HepG2 (cell line): ENCODE data around the gene PCP4L1. TPM values are rescaled to one million over a fixed set of nuclear protein-coding genes. Genes with fewer than 3 reads are reported as not detected.
A peak's percentile ranks its signal among the peaks of the same experiment; 100 is the strongest.

ENCODE experiments used
- ATAC-seq: fragments of 200-7000 bp; cut with Tn5 transposase; 3 replicates; pipeline ENCODE4 v1.9.1; 2020; ENCODE audit warnings: mild to moderate bottlenecking, moderate library complexity
- BruUV-seq: library from RNA; stranded (reverse); fragments of 400-500 nt; replicated peaks from 2 replicates; lab custom pipeline; 2021; lab: Mats Ljungman, UMichigan
- CTCF ChIA-PET: fragments of 300-600 bp; formaldehyde crosslinking; extraction: SDS; loops from one replicate; lab custom pipeline; 2021; ENCODE audit warnings: low total read pairs, inconsistent platforms, low intra/inter-chr PET ratio; lab: Yijun Ruan, JAX
- POLR2A ChIA-PET: fragments of 350-600 bp; sonication (Branson Sonifier 250); formaldehyde crosslinking; loops from one replicate; lab custom pipeline; 2020; ENCODE audit warnings: antibody characterized with exemption, inconsistent platforms; lab: Yijun Ruan, JAX
- DNase-seq: peaks from one replicate; pipeline ENCODE4 v3.0.0-alpha.2; 2015; ENCODE audit warnings: low spot score
- FAIRE-seq: peaks from 3 replicates; lab custom pipeline; 2011; peaks lifted over from hg19 to GRCh38; lab: Jason Lieb, UNC
- H2AFZ ChIP-seq: one replicate; pipeline ENCODE4 v1.6.1; 2011; ENCODE audit warnings: low read length, inconsistent platforms
- H3K27ac ChIP-seq: fragments of 300-600 bp; 3 replicates; pipeline ENCODE4 v1.8.0; 2011; ENCODE audit warnings: mixed run types, mild to moderate bottlenecking, mixed read lengths, low read length, inconsistent platforms; ENCODE audit not compliant: insufficient read depth; ENCODE audit errors: extremely low read length
- H3K27me3 ChIP-seq, 2 experiments: fragments of 200-600 bp in 1 of 2; 2 replicates in 1 of 2; 3 replicates in 1 of 2; pipeline versions ENCODE4 v1.6.0 to v1.8.0; 2011; ENCODE audit warnings: low read length in 2 of 2, mild to moderate bottlenecking in 2 of 2, moderate library complexity in 2 of 2, inconsistent platforms in 1 of 2; ENCODE audit not compliant: insufficient read depth in 2 of 2, control insufficient read depth in 1 of 2
- H3K36me3 ChIP-seq, 2 experiments: fragments of 200-600 bp in 1 of 2; replicated peaks in 1 of 2; 2 replicates in 1 of 2; 3 replicates in 1 of 2; pipeline versions ENCODE4 v1.5.1 to v1.8.0; 2011; ENCODE audit warnings: low read length in 2 of 2, inconsistent platforms in 1 of 2; ENCODE audit not compliant: insufficient read depth in 2 of 2, control insufficient read depth in 1 of 2
- H3K4me1 ChIP-seq: 2 replicates; pipeline ENCODE4 v1.5.1; 2012; ENCODE audit warnings: low read length, inconsistent platforms; ENCODE audit not compliant: insufficient read depth
- H3K4me2 ChIP-seq: 2 replicates; pipeline ENCODE4 v1.6.0; 2011; ENCODE audit warnings: low read depth, low read length, inconsistent platforms
- H3K4me3 ChIP-seq, 3 experiments: fragments of 200-600 bp in 1 of 3; sonication (generic), shearing (Covaris generic) in 1 of 3; replicated peaks in 1 of 3; 2 replicates each; pipeline ENCODE4 v1.5.1; 2011 to 2016; ENCODE audit warnings: low read length in 3 of 3, inconsistent platforms in 2 of 3, low read depth in 2 of 3, mild to moderate bottlenecking in 2 of 3, control low read depth in 1 of 3, mixed read lengths in 1 of 3; ENCODE audit not compliant: insufficient read depth in 1 of 3
- H3K79me2 ChIP-seq: one replicate; pipeline ENCODE4 v1.6.1; 2011; ENCODE audit warnings: low read length, inconsistent platforms; ENCODE audit not compliant: insufficient read depth
- H3K9ac ChIP-seq: 2 replicates; pipeline ENCODE4 v1.6.0; 2011; ENCODE audit warnings: mild to moderate bottlenecking, low read depth, low read length, inconsistent platforms; ENCODE audit not compliant: insufficient read depth
- H3K9me3 ChIP-seq: 2 replicates; pipeline ENCODE4 v1.5.1; 2012; ENCODE audit warnings: mild to moderate bottlenecking, low read length
- H4K20me1 ChIP-seq: 2 replicates; pipeline ENCODE4 v1.6.0; 2011; ENCODE audit warnings: inconsistent platforms, mild to moderate bottlenecking, low read length, moderate library complexity; ENCODE audit not compliant: insufficient read depth
- ATF7 ChIP-seq, 2 experiments: fragments of 450-650 bp in 1 of 2; sonication (generic) in 1 of 2; formaldehyde crosslinking in 1 of 2; IDR thresholded peaks; 2 replicates each; pipeline versions ENCODE4 v1.4.0 to v1.6.1; 2016 to 2020; ENCODE audit warnings: antibody characterized with exemption in 1 of 2, mild to moderate bottlenecking in 1 of 2, missing genetic modification reagents in 1 of 2
- CREB1 ChIP-seq, 2 experiments: fragments of 450-650 bp in 1 of 2; IDR thresholded peaks; 2 replicates each; pipeline ENCODE4 v1.6.1; 2016 to 2017; ENCODE audit warnings: control low read depth in 1 of 2, mild to moderate bottlenecking in 1 of 2, missing compliant biosample characterization in 1 of 2, missing genetic modification characterization in 1 of 2
- GABPB1 ChIP-seq: IDR thresholded peaks from 2 replicates; pipeline ENCODE4 v1.6.1; 2016; ENCODE audit warnings: mild to moderate bottlenecking, missing genetic modification reagents, moderate library complexity, missing compliant biosample characterization
- HMG20B ChIP-seq: conservative IDR thresholded peaks from 2 replicates; pipeline ENCODE4 v1.6.1; 2016; ENCODE audit warnings: missing genetic modification reagents, missing compliant biosample characterization
- HOXA3 ChIP-seq: sonication (generic); formaldehyde crosslinking; IDR thresholded peaks from 2 replicates; pipeline ENCODE4 v1.5.0; 2020; ENCODE audit warnings: missing genetic modification reagents
- NFE2L1 ChIP-seq: sonication (generic); formaldehyde crosslinking; IDR thresholded peaks from 2 replicates; pipeline ENCODE4 v1.4.0; 2020; ENCODE audit warnings: missing genetic modification reagents, mild to moderate bottlenecking, borderline replicate concordance
- SPEN ChIP-seq: sonication (generic); formaldehyde crosslinking; IDR thresholded peaks from 2 replicates; pipeline ENCODE4 v1.5.1; 2020; ENCODE audit warnings: low read depth, mild to moderate bottlenecking, missing genetic modification reagents
- STAG1 ChIP-seq: sonication (generic); formaldehyde crosslinking; IDR thresholded peaks from 2 replicates; pipeline ENCODE4 v1.4.0; 2020; ENCODE audit warnings: missing genetic modification reagents
- YEATS4 ChIP-seq: sonication (generic); formaldehyde crosslinking; IDR thresholded peaks from 2 replicates; pipeline ENCODE4 v1.4.0; 2020; ENCODE audit warnings: missing genetic modification reagents, borderline replicate concordance
- ZBTB38 ChIP-seq: sonication (generic); formaldehyde crosslinking; IDR thresholded peaks from 2 replicates; pipeline ENCODE4 v1.5.1; 2020; ENCODE audit warnings: mild to moderate bottlenecking, missing genetic modification reagents
- ZFY ChIP-seq: sonication (generic); formaldehyde crosslinking; IDR thresholded peaks from 2 replicates; pipeline ENCODE4 v1.4.0; 2020; ENCODE audit warnings: missing genetic modification reagents
- ZNF556 ChIP-seq: sonication (generic); formaldehyde crosslinking; IDR thresholded peaks from 2 replicates; pipeline ENCODE4 v1.4.0; 2020; ENCODE audit warnings: mild to moderate bottlenecking, missing genetic modification reagents, borderline replicate concordance
- ZSCAN29 ChIP-seq: sonication (generic); formaldehyde crosslinking; conservative IDR thresholded peaks from 2 replicates; pipeline ENCODE4 v1.4.0; 2020; ENCODE audit warnings: mild to moderate bottlenecking, missing genetic modification reagents
- WGBS: methylation state at CpG from one replicate; pipeline ENCODE4 v1.1.6; 2017; ENCODE audit warnings: low lambda C conversion rate; 5-methylcytosine and 5-hydroxymethylcytosine counted together
- in situ Hi-C: cut with HindIII; loops from 2 replicates; pipeline ENCODE4 v1.10.0; 2017; ENCODE audit warnings: low pct_unique_long_range_greater_than_20kb; ENCODE audit not compliant: extremely low pct_ligation_motif_present
- intact Hi-C: fragments of 100-400 bp; cut with micrococcal nuclease; formaldehyde crosslinking; loops from one replicate; pipeline ENCODE4 v1.10.0; 2022; ENCODE audit not compliant: unreplicated experiment
- polyA plus RNA-seq, 8 experiments: library from polyadenylated mRNA; depleted of rRNA in 3 of 8; stranded (reverse) in 7 of 8; unstranded in 1 of 8; fragments of >200 nt; fragmentation: Illumina TruSeq in 4 of 8; extraction: Trizol in 4 of 8; gene quantifications; 2 replicates each; pipeline versions ENCODE4 v1.2.1 to v1.2.3, GENCODE V29; 2011 to 2016; ENCODE audit warnings: low read depth in 4 of 8, missing spikeins in 1 of 8, mixed read lengths in 1 of 8; ENCODE audit not compliant: insufficient read depth in 1 of 8
- total RNA-seq, 5 experiments: library from RNA; depleted of rRNA; stranded (reverse); fragments of >200 nt; fragmentation: Illumina TruSeq; extraction: Trizol; gene quantifications; 2 replicates each; pipeline ENCODE4 v1.2.3, GENCODE V29; 2016; ENCODE audit warnings: low read depth in 1 of 5
- TF ChIP-seq, protein P1 (sequence below): sonication (generic); formaldehyde crosslinking; IDR thresholded peaks from 2 replicates; pipeline ENCODE4 v1.4.0; 2020; ENCODE audit warnings: mild to moderate bottlenecking, low read depth, missing genetic modification reagents

The PCP4L1 gene
- total and polyA plus RNA-seq, 2 of the 13 experiments (the other 11 are each of a cell fraction or from before 2014, with no cell fraction given), result 0.28 TPM; not detected in 1

DNA sequence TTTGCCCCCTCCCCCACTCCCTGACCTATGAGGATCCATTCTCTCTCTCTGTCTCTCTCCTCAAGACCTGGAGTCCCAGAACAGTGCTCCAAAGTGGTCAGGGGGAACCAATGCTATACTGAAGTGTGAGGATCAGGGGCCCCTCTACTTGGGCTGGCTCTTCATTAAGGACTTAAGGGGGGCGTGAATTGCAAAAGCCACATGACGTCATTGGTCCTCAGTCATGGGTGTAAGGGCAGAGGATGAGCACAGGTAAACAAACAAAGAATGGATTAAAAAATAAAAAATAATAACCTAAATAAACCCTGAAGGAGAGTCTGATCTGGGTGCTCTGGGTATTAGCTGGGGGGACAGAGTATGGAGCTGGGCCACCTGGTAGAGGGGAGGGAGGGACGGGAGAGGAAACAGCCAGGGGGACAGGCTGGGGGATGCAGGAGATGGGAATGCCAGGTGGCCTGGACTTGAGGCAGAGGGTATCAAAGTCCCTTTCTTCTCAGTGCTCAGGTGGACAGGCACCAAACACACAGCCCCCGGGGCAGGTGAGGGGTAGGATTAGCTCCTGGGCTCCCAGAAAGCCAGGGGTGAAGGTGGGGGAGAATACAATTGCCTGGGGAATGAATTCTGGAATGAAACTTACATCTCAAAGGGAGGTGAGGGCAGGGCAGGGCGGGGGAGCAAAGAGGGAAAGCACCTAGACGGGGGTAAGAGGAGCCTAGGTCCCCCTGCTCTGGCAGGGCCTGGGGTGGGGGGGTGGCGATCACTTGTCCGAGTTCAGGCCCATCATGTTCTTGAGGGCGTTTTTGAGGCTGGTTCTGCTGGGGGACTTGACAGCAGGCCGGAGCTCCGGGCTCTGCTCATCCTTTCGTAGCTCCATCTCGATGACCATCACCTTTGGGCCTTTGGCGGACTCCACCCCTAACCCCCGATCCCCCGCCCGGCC, 46.7 kb downstream of the PCP4L1 start:
- FAIRE-seq, result no peak
- peak overlapping the region; percentile 69 for H3K4me2 ChIP-seq

GRCh38 chr1:161305867-161306519, 47.4 kb downstream of the PCP4L1 start:
- WGBS, result 61% methylated on average over 30 of the region's 31 CpGs
- no TSS peak for BruUV-seq
- DNase-seq (peak; percentile 47), ATAC-seq (peak; percentile 83), FAIRE-seq (no peak)
- Histone ChIP-seq H3K4me2 (peak overlapping the region; percentile 69), H4K20me1 (no peaks in the 10 kb centered on the region), H3K9ac (no peak overlapping the region), H3K27me3 (no peaks in the 10 kb centered on the region), H3K4me1 (peaks cover 67% of the 10 kb centered on the region), H2AFZ (no peak overlapping the region), H3K79me2 (no peaks in the 10 kb centered on the region), H3K36me3 (no peaks in the 10 kb centered on the region), H3K9me3 (no peaks in the 10 kb centered on the region), H3K27ac (peak overlapping the region; percentile 33), H3K4me3 (peak overlapping the region; percentile 45 to 73 (median 63); a peak in 5 of 6 replicates)
- CTCF ChIA-PET, result no interaction called here
- in situ Hi-C loops (no loop called here), intact Hi-C loops (loop anchor here (1.0 kb wide), 1 partner anchor 68 kb away; no protein-coding TSS in a partner anchor)
- POLR2A ChIA-PET, result interaction anchor here (0.9 to 2.4 kb wide), 12 partner anchors 8 to 140 kb away, joined by 3 to 14 read pairs (median 6); partner anchors contain the start of genes APOA2, CFAP126, NDUFS2 and PPOX
- 0 out of 2 replicates have a peak, but pooled peaks have one; percentile 72 for TF ChIP-seq ZSCAN29 (CRISPR knock-in tag)
- TF ChIP-seq HMG20B (CRISPR knock-in tag), result no peak
- peak; percentile 43 for TF ChIP-seq STAG1 (CRISPR knock-in tag)
- TF ChIP-seq ZNF556 (CRISPR knock-in tag), result peak; percentile 21; the same call in 1 of the 2 replicates
- peak; percentile 46; the same call in 1 of the 2 replicates for TF ChIP-seq ZBTB38 (CRISPR knock-in tag)
- TF ChIP-seq GABPB1 (CRISPR knock-in tag), result peak; percentile 61
- TF ChIP-seq NFE2L1 (CRISPR knock-in tag), result no peak
- TF ChIP-seq SPEN (CRISPR knock-in tag), result peak; percentile 32; the same call in 1 of the 2 replicates
- TF ChIP-seq, protein P1, sequence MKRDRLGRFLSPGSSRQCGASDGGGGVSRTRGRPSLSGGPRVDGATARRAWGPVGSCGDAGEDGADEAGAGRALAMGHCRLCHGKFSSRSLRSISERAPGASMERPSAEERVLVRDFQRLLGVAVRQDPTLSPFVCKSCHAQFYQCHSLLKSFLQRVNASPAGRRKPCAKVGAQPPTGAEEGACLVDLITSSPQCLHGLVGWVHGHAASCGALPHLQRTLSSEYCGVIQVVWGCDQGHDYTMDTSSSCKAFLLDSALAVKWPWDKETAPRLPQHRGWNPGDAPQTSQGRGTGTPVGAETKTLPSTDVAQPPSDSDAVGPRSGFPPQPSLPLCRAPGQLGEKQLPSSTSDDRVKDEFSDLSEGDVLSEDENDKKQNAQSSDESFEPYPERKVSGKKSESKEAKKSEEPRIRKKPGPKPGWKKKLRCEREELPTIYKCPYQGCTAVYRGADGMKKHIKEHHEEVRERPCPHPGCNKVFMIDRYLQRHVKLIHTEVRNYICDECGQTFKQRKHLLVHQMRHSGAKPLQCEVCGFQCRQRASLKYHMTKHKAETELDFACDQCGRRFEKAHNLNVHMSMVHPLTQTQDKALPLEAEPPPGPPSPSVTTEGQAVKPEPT (CRISPR knock-in tag), result 0 out of 2 replicates have a peak, but pooled peaks have one; percentile 52
- TF ChIP-seq ZFY (CRISPR knock-in tag), result peak; percentile 37; the same call in 1 of the 2 replicates
- TF ChIP-seq YEATS4, result peak; percentile 50; the same call in 1 of the 2 replicates

More for the DNA sequence above, 46.7 kb downstream of the PCP4L1 start:
- no peak overlapping the region for H2AFZ ChIP-seq
- no peaks in the 10 kb centered on the region for H3K9me3 ChIP-seq
- ChIA-PET CTCF (no interaction called here), POLR2A (interaction anchor here (0.9 to 2.4 kb wide), 11 partner anchors 8 to 139 kb away, joined by 3 to 14 read pairs (median 6); partner anchors contain the start of genes APOA2, NDUFS2, PPOX and SDHC)
- H3K4me1 ChIP-seq, result peaks cover 59% of the 10 kb centered on the region
- intact Hi-C loops (no loop called here), in situ Hi-C loops (no loop called here)
- ATAC-seq (no peak), DNase-seq (no peak)
- no peaks in the 10 kb centered on the region for H3K36me3 ChIP-seq
- H3K27me3 ChIP-seq, result no peaks in the 10 kb centered on the region
- H3K27ac ChIP-seq, result no peak overlapping the region
- no peaks in the 10 kb centered on the region for H3K79me2 ChIP-seq
- H3K9ac ChIP-seq, result no peak overlapping the region
- BruUV-seq, result no TSS peak
- 57% methylated on average over 12 of the region's 17 CpGs for WGBS
- TF ChIP-seq CREB1 (IDR thresholded peaks at IDR 0.05) (peak; percentile 60), CREB1 (CRISPR knock-in tag; IDR thresholded peaks at IDR 0.05) (no peak), HOXA3 (CRISPR knock-in tag) (no peak), ZBTB38 (CRISPR knock-in tag) (no peak), ATF7 (IDR thresholded peaks at IDR 0.05) (peak; percentile 71), ATF7 (CRISPR knock-in tag; IDR thresholded peaks at IDR 0.05) (no peak)
- peak overlapping the region; percentile 45 to 73 (median 63); a peak in 4 of 6 replicates for H3K4me3 ChIP-seq
- H4K20me1 ChIP-seq, result no peaks in the 10 kb centered on the region
